Spleen (tissue), 7 donors: ENCODE results near the gene RFXAP.

Experiments
- CTCF ChIP-seq, 11 experiments: fragments of 200-600 bp in 7 of 11; fragments of 450-650 bp in 4 of 11; sonication (generic) in 4 of 11; IDR thresholded peaks in 8 of 11; conservative IDR thresholded peaks in 3 of 11; 1 replicate in 7 of 11; 2 replicates in 4 of 11; pipeline versions ENCODE4 v1.4.0 to v1.8.0; 2016 to 2021; ENCODE audit warnings: antibody characterized with exemption in 11 of 11, inconsistent platforms in 4 of 11, mild to moderate bottlenecking in 1 of 11
- POLR2A ChIP-seq, 3 donors: fragments of 450-650 bp; IDR thresholded peaks; one replicate each; pipeline ENCODE4 v1.5.1; 2017; ENCODE audit warnings: antibody characterized with exemption in 3 of 3, mild to moderate bottlenecking in 1 of 3
- donor health status: DM: no; HTN: no; CAD: no; lungs with moderate emphysema.
- donor health status: DM: no; HTN: no; CAD: no.
- donor health status: DM: no; HTN: no; CAD: no.

GRCh38 chr13:36807616-36808015 lies 11.4 kb upstream of the RFXAP start:
- TF ChIP-seq POLR2A (IDR thresholded peaks at IDR 0.05): no peak
- TF ChIP-seq CTCF (IDR thresholded peaks at IDR 0.05 in 8 of 11, conservative IDR thresholded peaks at IDR 0.05 in 3 of 11): no peak
